Heart left ventricle (tissue), 16 donors: ENCODE results near the gene KIF21B. TPM values are rescaled to one million over a fixed set of nuclear protein-coding genes. Genes with fewer than 3 reads are reported as not detected.

Experiments
- ATAC-seq, 4 donors: fragments of 200-7000 bp; cut with Tn5 transposase; one replicate each; pipeline ENCODE4 v1.9.1; 2020 to 2022; ENCODE audit warnings: moderate library complexity in 4 of 4, mild to moderate bottlenecking in 3 of 4, moderate number of reproducible peaks in 1 of 4
- DNase-seq, 5 donors: peaks; one replicate each; pipeline ENCODE4 v3.0.0-alpha.2; 2020
- H3K27ac ChIP-seq, 12 donors: fragments of 200-600 bp; sonication (generic) in 4 of 12; one replicate each; pipeline versions ENCODE4 v1.5.0 to v1.8.0; 2016 to 2022; ENCODE audit warnings: mild to moderate bottlenecking in 2 of 12
- H3K27me3 ChIP-seq, 9 donors: fragments of 200-600 bp; sonication (generic) in 2 of 9; one replicate each; pipeline versions ENCODE4 v1.5.1 to v1.8.0; 2016 to 2022; ENCODE audit warnings: mild to moderate bottlenecking in 3 of 9
- H3K36me3 ChIP-seq, 9 donors: fragments of 200-600 bp; sonication (generic) in 2 of 9; one replicate each; pipeline versions ENCODE4 v1.5.0 to v1.8.0; 2018 to 2022; ENCODE audit warnings: mild to moderate bottlenecking in 2 of 9
- H3K4me1 ChIP-seq, 12 donors: fragments of 200-600 bp; sonication (generic) in 4 of 12; one replicate each; pipeline versions ENCODE4 v1.5.0 to v1.8.0; 2016 to 2022; ENCODE audit warnings: mild to moderate bottlenecking in 3 of 12
- H3K4me3 ChIP-seq, 12 donors: fragments of 200-600 bp; sonication (generic) in 4 of 12; one replicate each; pipeline versions ENCODE4 v1.5.0 to v1.8.0; 2017 to 2022; ENCODE audit warnings: mild to moderate bottlenecking in 9 of 12, moderate library complexity in 4 of 12
- H3K9me3 ChIP-seq, 12 donors: fragments of 200-600 bp; sonication (generic) in 4 of 12; one replicate each; pipeline versions ENCODE4 v1.5.0 to v1.8.0; 2016 to 2022; ENCODE audit warnings: mild to moderate bottlenecking in 1 of 12
- CTCF ChIP-seq, 12 donors: fragments of 200-600 bp; sonication (generic) in 4 of 12; IDR thresholded peaks; one replicate each; pipeline versions ENCODE4 v1.5.0 to v1.8.0; 2018 to 2022; ENCODE audit warnings: antibody characterized with exemption in 12 of 12, mild to moderate bottlenecking in 5 of 12
- POLR2A ChIP-seq, 2 donors: fragments of 450-650 bp; IDR thresholded peaks; one replicate each; pipeline ENCODE4 v1.6.1; 2017; ENCODE audit warnings: antibody characterized with exemption in 2 of 2, mild to moderate bottlenecking in 2 of 2, moderate library complexity in 2 of 2
- WGBS, 4 donors: extraction: QIAGEN DNeasy Blood & Tissue Kit in 2 of 4; methylation state at CpG; one replicate each; pipeline versions ENCODE4 v1.1.5 to v1.1.7; 2013 to 2018; 5-methylcytosine and 5-hydroxymethylcytosine counted together
- intact Hi-C, 10 donors: fragments of 100-400 bp; cut with DNase I; formaldehyde crosslinking; loops; one replicate each; pipeline versions ENCODE4 v1.11.1 to v1.14.2; 2022
- polyA plus RNA-seq, 2 donors: library from polyadenylated mRNA; stranded (reverse); fragments of 200-250 nt; gene quantifications; one replicate each; pipeline ENCODE4 v1.2.3, GENCODE V29; 2013
- total RNA-seq, 9 donors: library from RNA; depleted of rRNA in 2 of 9; stranded (reverse); fragments of >200 nt in 2 of 9; fragmentation: NEBNext Ultra II Directional in 3 of 9; extraction: Animal tissue kit (Norgen Biotek cat#: 25700) in 3 of 9; gene quantifications; one replicate each; pipeline versions ENCODE4 v1.1.0 to v1.2.4, GENCODE V29; 2016 to 2023
- donor health status: ischemic (EF 13 %, LVEDD 7.1; RV severe dilation, severe dysfunction).
- donor health status: healthy with polysubstance abuse.
- donor health status: DM: no; HTN: yes; CAD: no.
- donor health status: DM: no; HTN: no; CAD: no.
- donor health status: ischemic (EF 25% LVEDD 6.9; RV normal size, moderate dysfunction).
- donor health status: ischemic (EF 25% LVEDD 5.7; RV mildly dilated, moderate dysfunction).
- donor health status: healthy.
- donor health status: DM: yes; HTN: yes; CAD: no.
- donor health status: ischemic (EF 35%, LVEDD 5.7; RV mildly dilated, moderate dysfunction).
- donor health status: nonischemic (EF 11% LVEDD 7.7; RV severe dilation, severe dysfunction).
- donor health status: DM: yes; HTN: yes; CAD: no.
- donor health status: PGD.
- donor health status: ischemic (EF 29% LVEDD 5.4; RV normal size, mild dysfunction).
- donor health status: nonischemic (EF 23%, LVEDD 6.1; RV moderate dilation, normal function).

Gene KIF21B
- total and polyA plus RNA-seq, 11 donors = 0.21 to 3.6 (median 0.46) TPM

GRCh38 chr1:201063145-201063544, 39.6 kb upstream of the KIF21B start:
- TF ChIP-seq POLR2A (IDR thresholded peaks at IDR 0.05) = no peak
- TF ChIP-seq CTCF (IDR thresholded peaks at IDR 0.05) = no peak
- H3K27me3 ChIP-seq = peaks cover 0 to 4% (median 0%) of the 10 kb centered on the region in 9 donors

GRCh38 chr1:201062511-201063091, 39.1 kb upstream of the KIF21B start:
- TF ChIP-seq CTCF (IDR thresholded peaks at IDR 0.05) (no peak), POLR2A (IDR thresholded peaks at IDR 0.05) (no peak)
- intact Hi-C loops = no loop called here
- H3K27me3 ChIP-seq = peaks cover 0 to 4% (median 0%) of the 10 kb centered on the region in 9 donors
- no peaks in the 10 kb centered on the region for H3K9me3 ChIP-seq
- H3K27ac ChIP-seq = no peak overlapping the region
- no peak overlapping the region for H3K4me3 ChIP-seq
- ATAC-seq = no peak
- peaks cover 0 to 16% (median 0%) of the 10 kb centered on the region in 12 donors for H3K4me1 ChIP-seq
- WGBS, 4 donors = 59 to 87% (median 76%) methylated on average over 6 to 8 of the region's 8 CpGs
- no peaks in the 10 kb centered on the region for H3K36me3 ChIP-seq
- no peak for DNase-seq

More at GRCh38 chr1:201063145-201063544, 39.6 kb upstream of the KIF21B start:
- ATAC-seq = no peak
- Histone ChIP-seq H3K9me3 (no peaks in the 10 kb centered on the region), H3K36me3 (no peaks in the 10 kb centered on the region), H3K4me3 (no peak overlapping the region), H3K4me1 (peaks cover 0 to 16% (median 0%) of the 10 kb centered on the region in 12 donors), H3K27ac (no peak overlapping the region)
- 94 to 96% (median 95%) methylated on average over 7 of the region's 7 CpGs for WGBS, 4 donors
- DNase-seq = no peak
- intact Hi-C loops = no loop called here

DNA sequence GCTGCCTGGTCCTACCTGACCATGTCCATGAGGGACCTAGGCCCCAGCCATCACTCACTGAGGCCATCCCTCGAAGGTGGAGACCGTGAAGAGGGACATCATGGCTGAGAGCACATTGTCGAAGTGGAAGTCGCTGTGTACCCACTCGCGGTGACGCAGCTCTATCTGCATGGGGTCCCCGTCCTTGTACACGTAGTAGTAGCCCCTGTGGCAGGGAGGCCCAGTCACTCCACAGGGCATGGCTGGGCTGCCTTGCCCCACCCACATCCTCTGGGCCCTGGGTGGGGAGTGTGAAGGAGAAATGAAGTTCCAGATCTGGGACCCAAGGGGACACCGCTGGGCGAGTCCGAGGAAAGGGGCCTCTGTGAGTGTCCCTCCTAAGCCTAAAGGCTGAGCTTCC, 38.4 kb upstream of the KIF21B start:
- ATAC-seq (no peak), DNase-seq (no peak)
- no peak for TF ChIP-seq CTCF (IDR thresholded peaks at IDR 0.05)
- no peak for TF ChIP-seq POLR2A (IDR thresholded peaks at IDR 0.05)
- WGBS, 4 donors = 94 to 100% (median 95%) methylated on average over 2 to 12 of the region's 12 CpGs
- H3K4me3 ChIP-seq = no peak overlapping the region
- intact Hi-C loops = no loop called here
- no peaks in the 10 kb centered on the region for H3K9me3 ChIP-seq
- H3K27ac ChIP-seq = no peak overlapping the region
- no peaks in the 10 kb centered on the region for H3K36me3 ChIP-seq
- H3K27me3 ChIP-seq = peaks cover 0 to 2% (median 0%) of the 10 kb centered on the region in 9 donors
- peaks cover 0 to 16% (median 0%) of the 10 kb centered on the region in 12 donors for H3K4me1 ChIP-seq

- TF ChIP-seq POLR2A (IDR thresholded peaks at IDR 0.05) = no peak
- TF ChIP-seq CTCF (IDR thresholded peaks at IDR 0.05) = no peak
- intact Hi-C loops = no loop called here
- H3K9me3 ChIP-seq = no peaks in the 10 kb centered on the region
- DNase-seq = peak in 4 of 5 donors; percentile 29 to 60 (median 47)
- ATAC-seq = peak in 3 of 4 donors; percentile 33 to 74 (median 49)
- H3K27me3 ChIP-seq = no peaks in the 10 kb centered on the region
- H3K4me1 ChIP-seq = peaks cover 0 to 19% (median 4%) of the 10 kb centered on the region in 12 donors
- no peak overlapping the region for H3K4me3 ChIP-seq
- WGBS, 4 donors = 71 to 82% (median 75%) methylated on average over 4 of the region's 4 CpGs
- no peaks in the 10 kb centered on the region for H3K36me3 ChIP-seq
- no peak overlapping the region for H3K27ac ChIP-seq
Measured at GRCh38 chr1:201061049-201061448, 37.5 kb upstream of the KIF21B start.
